Measurements from ENCODE around the gene ARHGEF3.

ARHGEF3 gene

GRCh38 chr3:56780936-56781335 is 20.8 kb downstream of the ARHGEF3 start:
- no peaks in the 10 kb centered on the region for H3K36me3 ChIP-seq (ENCODE audit: control insufficient read depth, insufficient read depth, low read length)
- no peaks in the 10 kb centered on the region for H3K27me3 ChIP-seq (replicated peaks; ENCODE audit: control insufficient read depth, insufficient read depth, low read length)
- DNase-seq (ENCODE audit: extremely low read depth, insufficient read length), result no peak
- H3K4me3 ChIP-seq (replicated peaks; ENCODE audit: low read depth, low read length), result no peak overlapping the region
- TF ChIP-seq CTCF (IDR thresholded peaks at IDR 0.05; ENCODE audit: insufficient read depth, low read length, poor library complexity, severe bottlenecking), result no peak

GRCh38 chr3:56778893-56779292 is 22.9 kb downstream of the ARHGEF3 start:
- no peak for DNase-seq (ENCODE audit: extremely low read depth, insufficient read length)
- Histone ChIP-seq H3K36me3 (ENCODE audit: control insufficient read depth, insufficient read depth, low read length) (no peaks in the 10 kb centered on the region; the same call in 1 of the 2 replicates), H3K27me3 (replicated peaks; ENCODE audit: control insufficient read depth, insufficient read depth, low read length) (no peaks in the 10 kb centered on the region), H3K4me3 (replicated peaks; ENCODE audit: low read depth, low read length) (no peak overlapping the region)
- no peak for TF ChIP-seq CTCF (IDR thresholded peaks at IDR 0.05; ENCODE audit: insufficient read depth, low read length, poor library complexity, severe bottlenecking)

GRCh38 chr3:56776556-56776950 is 25.2 kb downstream of the ARHGEF3 start:
- no peaks in the 10 kb centered on the region for H3K27me3 ChIP-seq (replicated peaks; ENCODE audit: control insufficient read depth, insufficient read depth, low read length)
- H3K36me3 ChIP-seq (ENCODE audit: control insufficient read depth, insufficient read depth, low read length), result peaks cover 2% of the 10 kb centered on the region
- no peak for DNase-seq (ENCODE audit: extremely low read depth, insufficient read length)
- no peak overlapping the region for H3K4me3 ChIP-seq (replicated peaks; ENCODE audit: low read depth, low read length)
- no peak for TF ChIP-seq CTCF (IDR thresholded peaks at IDR 0.05; ENCODE audit: insufficient read depth, low read length, poor library complexity, severe bottlenecking)

GRCh38 chr3:56775838-56776555 is 25.8 kb downstream of the ARHGEF3 start:
- DNase-seq (ENCODE audit: extremely low read depth, insufficient read length), result no peak
- no peak overlapping the region for H3K4me3 ChIP-seq (replicated peaks; ENCODE audit: low read depth, low read length)
- peaks cover 5% of the 10 kb centered on the region for H3K36me3 ChIP-seq (ENCODE audit: control insufficient read depth, insufficient read depth, low read length)
- TF ChIP-seq CTCF (IDR thresholded peaks at IDR 0.05; ENCODE audit: insufficient read depth, low read length, poor library complexity, severe bottlenecking), result no peak
- H3K27me3 ChIP-seq (replicated peaks; ENCODE audit: control insufficient read depth, insufficient read depth, low read length), result no peaks in the 10 kb centered on the region

GRCh38 chr3:56775445-56775837 is 26.3 kb downstream of the ARHGEF3 start:
- no peak for DNase-seq (ENCODE audit: extremely low read depth, insufficient read length)
- H3K4me3 ChIP-seq (replicated peaks; ENCODE audit: low read depth, low read length), result no peak overlapping the region
- peaks cover 5% of the 10 kb centered on the region for H3K36me3 ChIP-seq (ENCODE audit: control insufficient read depth, insufficient read depth, low read length)
- H3K27me3 ChIP-seq (replicated peaks; ENCODE audit: control insufficient read depth, insufficient read depth, low read length), result no peaks in the 10 kb centered on the region
- no peak for TF ChIP-seq CTCF (IDR thresholded peaks at IDR 0.05; ENCODE audit: insufficient read depth, low read length, poor library complexity, severe bottlenecking)

- Histone ChIP-seq H3K36me3 (ENCODE audit: control insufficient read depth, insufficient read depth, low read length) (peaks cover 10% of the 10 kb centered on the region), H3K4me3 (replicated peaks; ENCODE audit: low read depth, low read length) (no peak overlapping the region), H3K27me3 (replicated peaks; ENCODE audit: control insufficient read depth, insufficient read depth, low read length) (no peaks in the 10 kb centered on the region)
- TF ChIP-seq CTCF (IDR thresholded peaks at IDR 0.05; ENCODE audit: insufficient read depth, low read length, poor library complexity, severe bottlenecking), result no peak
- no peak for DNase-seq (ENCODE audit: extremely low read depth, insufficient read length)
These were observed 27.8 kb downstream of the ARHGEF3 start for GRCh38 chr3:56773986-56774385.
